Upper lobe of left lung (tissue), 6 donors: ENCODE results near the gene HTR3D. TPM values are rescaled to one million over a fixed set of nuclear protein-coding genes. Genes with fewer than 3 reads are reported as not detected.
"Not testable (repeated sequence)": the region's sequence is repeated elsewhere in the genome, so short reads cannot be mapped to it uniquely, and the experiment has no call there.

ENCODE experiments used
- ATAC-seq, 2 donors: fragments of 200-7000 bp; cut with Tn5 transposase; one replicate each; pipeline ENCODE4 v1.9.1; 2022; ENCODE audit warnings: mild to moderate bottlenecking in 2 of 2, moderate library complexity in 2 of 2; ENCODE audit not compliant: low FRiP score in 2 of 2
- DNase-seq, 2 donors: peaks; one replicate each; pipeline ENCODE4 v3.0.0-alpha.2; 2019 to 2020
- H3K27ac ChIP-seq, 4 donors: fragments of 200-600 bp; sonication (generic); one replicate each; pipeline ENCODE4 v1.5.1; 2016 to 2019
- H3K27me3 ChIP-seq, 4 donors: fragments of 200-600 bp; sonication (generic); one replicate each; pipeline ENCODE4 v1.5.1; 2017 to 2019
- H3K36me3 ChIP-seq, 4 donors: fragments of 200-600 bp; sonication (generic); one replicate each; pipeline ENCODE4 v1.5.1; 2016 to 2019
- H3K4me1 ChIP-seq, 4 donors: fragments of 200-600 bp; sonication (generic); one replicate each; pipeline ENCODE4 v1.5.1; 2018 to 2019
- H3K4me3 ChIP-seq, 4 donors: fragments of 200-600 bp; sonication (generic); one replicate each; pipeline ENCODE4 v1.5.1; 2017 to 2019; ENCODE audit warnings: mild to moderate bottlenecking in 2 of 4, moderate library complexity in 1 of 4
- H3K9me3 ChIP-seq, 4 donors: fragments of 200-600 bp; sonication (generic); one replicate each; pipeline ENCODE4 v1.5.1; 2018 to 2019
- EP300 ChIP-seq, 4 donors: sonication (generic); formaldehyde crosslinking; IDR thresholded peaks; one replicate each; pipeline ENCODE4 v1.5.1; 2017; ENCODE audit warnings: antibody characterized with exemption in 4 of 4, control low read depth in 2 of 4
- POLR2A ChIP-seq, 4 donors: fragments of 450-650 bp; IDR thresholded peaks; one replicate each; pipeline ENCODE4 v1.5.1; 2016 to 2017; ENCODE audit warnings: antibody characterized with exemption in 4 of 4, mild to moderate bottlenecking in 2 of 4
- POLR2AphosphoS5 ChIP-seq, 2 donors: sonication (generic); formaldehyde crosslinking; IDR thresholded peaks; one replicate each; pipeline ENCODE4 v1.5.1; 2017; ENCODE audit warnings: antibody characterized with exemption in 2 of 2
- WGBS, 2 donors: methylation state at CpG; one replicate each; pipeline ENCODE4 v1.1.5; 2017 to 2018; 5-methylcytosine and 5-hydroxymethylcytosine counted together
- total RNA-seq, 6 donors: library from RNA; depleted of rRNA in 4 of 6; stranded (reverse); fragments of >200 nt in 4 of 6; gene quantifications; one replicate each; pipeline versions ENCODE4 v1.1.0 to v1.2.1, GENCODE V29; 2016 to 2021
- TF ChIP-seq, protein P1 (sequence below), 6 experiments: fragments of 450-650 bp in 4 of 6; fragments of 200-600 bp in 2 of 6; sonication (generic) in 2 of 6; IDR thresholded peaks; one replicate each; pipeline ENCODE4 v1.5.1; 2016 to 2019; ENCODE audit warnings: antibody characterized with exemption in 6 of 6
- donor health status: DM: no; HTN: no; CAD: no; lungs with moderate emphysema.
- donor health status: DM: no; HTN: yes; CAD: no; lungs with severe emphysema.

HTR3D gene
- total RNA-seq, 6 donors from 2014 or later: not detected

- no peak overlapping the region for H3K4me3 ChIP-seq
- no peaks in the 10 kb centered on the region for H3K4me1 ChIP-seq
- H3K27ac ChIP-seq: no peak overlapping the region
- ATAC-seq (no peak), DNase-seq (no peak)
- H3K27me3 ChIP-seq: no peaks in the 10 kb centered on the region
- WGBS, 2 donors: 48 to 51% methylated on average over 7 of the region's 7 CpGs
- no peaks in the 10 kb centered on the region for H3K36me3 ChIP-seq
- no peak for TF ChIP-seq POLR2AphosphoS5 (IDR thresholded peaks at IDR 0.05)
- no peaks in the 10 kb centered on the region for H3K9me3 ChIP-seq
Measured at GRCh38 chr3:184059424-184059823, 27.9 kb downstream of the HTR3D start.

- no peaks in the 10 kb centered on the region for H3K27me3 ChIP-seq
- H3K4me1 ChIP-seq: peaks cover 0 to under 1% (median 0%) of the 10 kb centered on the region in 4 donors
- H3K27ac ChIP-seq: no peak overlapping the region
- TF ChIP-seq EP300 (IDR thresholded peaks at IDR 0.05) (no peak), POLR2A (IDR thresholded peaks at IDR 0.05) (no peak), POLR2AphosphoS5 (IDR thresholded peaks at IDR 0.05) (no peak)
- TF ChIP-seq, protein P1, sequence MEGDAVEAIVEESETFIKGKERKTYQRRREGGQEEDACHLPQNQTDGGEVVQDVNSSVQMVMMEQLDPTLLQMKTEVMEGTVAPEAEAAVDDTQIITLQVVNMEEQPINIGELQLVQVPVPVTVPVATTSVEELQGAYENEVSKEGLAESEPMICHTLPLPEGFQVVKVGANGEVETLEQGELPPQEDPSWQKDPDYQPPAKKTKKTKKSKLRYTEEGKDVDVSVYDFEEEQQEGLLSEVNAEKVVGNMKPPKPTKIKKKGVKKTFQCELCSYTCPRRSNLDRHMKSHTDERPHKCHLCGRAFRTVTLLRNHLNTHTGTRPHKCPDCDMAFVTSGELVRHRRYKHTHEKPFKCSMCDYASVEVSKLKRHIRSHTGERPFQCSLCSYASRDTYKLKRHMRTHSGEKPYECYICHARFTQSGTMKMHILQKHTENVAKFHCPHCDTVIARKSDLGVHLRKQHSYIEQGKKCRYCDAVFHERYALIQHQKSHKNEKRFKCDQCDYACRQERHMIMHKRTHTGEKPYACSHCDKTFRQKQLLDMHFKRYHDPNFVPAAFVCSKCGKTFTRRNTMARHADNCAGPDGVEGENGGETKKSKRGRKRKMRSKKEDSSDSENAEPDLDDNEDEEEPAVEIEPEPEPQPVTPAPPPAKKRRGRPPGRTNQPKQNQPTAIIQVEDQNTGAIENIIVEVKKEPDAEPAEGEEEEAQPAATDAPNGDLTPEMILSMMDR (IDR thresholded peaks at IDR 0.05): no peak
- H3K36me3 ChIP-seq: no peaks in the 10 kb centered on the region
- DNase-seq: no peak
- no peak for ATAC-seq
- H3K4me3 ChIP-seq: no peak overlapping the region
- H3K9me3 ChIP-seq: no peaks in the 10 kb centered on the region
Measured at GRCh38 chr3:184062637-184063036, 31.1 kb downstream of the HTR3D start.

- Histone ChIP-seq H3K36me3 (no peaks in the 10 kb centered on the region), H3K4me3 (no peak overlapping the region), H3K27me3 (no peaks in the 10 kb centered on the region), H3K9me3 (no peaks in the 10 kb centered on the region), H3K27ac (no peak overlapping the region), H3K4me1 (peaks cover 0 to 3% (median 0%) of the 10 kb centered on the region in 4 donors)
- TF ChIP-seq POLR2A (IDR thresholded peaks at IDR 0.05) (no peak), POLR2AphosphoS5 (IDR thresholded peaks at IDR 0.05) (no peak), EP300 (IDR thresholded peaks at IDR 0.05) (no peak)
- TF ChIP-seq, protein P1 (IDR thresholded peaks at IDR 0.05): no peak
- ATAC-seq: no peak
- DNase-seq: no peak
- WGBS, 2 donors: 90 to 92% methylated on average over 2 of the region's 2 CpGs
Measured at GRCh38 chr3:184066211-184066610, 34.7 kb downstream of the HTR3D start.

DNA sequence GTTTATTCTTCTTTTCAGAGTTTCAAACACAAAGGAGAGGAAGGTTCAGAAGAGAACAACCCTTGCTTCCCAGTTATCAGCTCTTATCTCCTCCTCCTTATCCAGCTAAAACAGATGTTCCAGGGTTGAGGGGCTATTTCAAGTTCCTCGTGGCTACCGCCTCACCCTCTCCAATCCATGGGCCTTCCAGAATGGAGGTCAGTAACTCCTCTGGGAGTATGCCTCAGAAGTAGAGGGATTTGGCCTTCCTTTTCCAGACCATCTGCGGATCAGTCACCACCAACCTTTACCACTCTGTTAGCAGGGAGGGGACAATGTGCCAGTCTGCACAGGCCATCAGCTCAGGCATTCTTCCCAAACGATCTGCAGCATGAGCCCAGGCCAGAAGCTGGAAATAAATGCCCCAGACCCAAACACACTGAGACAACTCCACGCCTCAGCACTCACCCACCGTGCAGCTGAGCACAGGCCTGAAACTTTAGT lies 36.1 kb downstream of the HTR3D start:
- 65 to 66% methylated on average over 6 of the region's 6 CpGs for WGBS, 2 donors

DNA sequence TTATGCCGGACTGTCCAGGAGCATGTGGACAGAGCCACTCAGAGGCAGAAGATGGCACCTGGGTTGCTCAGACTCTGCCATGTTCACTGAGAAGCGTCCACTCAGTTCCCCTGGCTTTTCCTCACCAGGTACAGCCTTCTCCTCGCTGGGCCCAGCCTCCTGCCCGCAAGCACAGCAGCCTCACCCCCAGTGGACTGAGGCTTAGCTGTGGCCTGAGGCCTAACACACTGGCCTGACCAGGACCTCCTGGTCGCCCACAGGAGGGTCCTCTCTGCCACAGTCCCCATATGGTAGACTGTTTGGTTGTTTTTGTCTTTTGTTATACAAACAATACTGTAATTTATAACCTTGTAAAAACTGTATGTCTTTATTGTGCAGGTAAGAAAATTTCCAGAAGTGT lies 36.8 kb downstream of the HTR3D start:
- Histone ChIP-seq H3K27me3 (no peaks in the 10 kb centered on the region), H3K9me3 (no peaks in the 10 kb centered on the region), H3K36me3 (no peaks in the 10 kb centered on the region), H3K27ac (no peak overlapping the region), H3K4me3 (no peak overlapping the region), H3K4me1 (peaks cover 0 to 3% (median 0%) of the 10 kb centered on the region in 4 donors)
- no peak for ATAC-seq
- TF ChIP-seq EP300 (IDR thresholded peaks at IDR 0.05): no peak
- no peak for TF ChIP-seq POLR2AphosphoS5 (IDR thresholded peaks at IDR 0.05)
- no peak for TF ChIP-seq POLR2A (IDR thresholded peaks at IDR 0.05)
- TF ChIP-seq, protein P1 (IDR thresholded peaks at IDR 0.05): no peak
- no peak for DNase-seq
- WGBS, 2 donors: 92 to 94% methylated on average over 5 of the region's 5 CpGs

More for the DNA sequence above, 36.1 kb downstream of the HTR3D start:
- no peak for TF ChIP-seq POLR2AphosphoS5 (IDR thresholded peaks at IDR 0.05)
- no peak for TF ChIP-seq EP300 (IDR thresholded peaks at IDR 0.05)
- TF ChIP-seq, protein P1 (IDR thresholded peaks at IDR 0.05): no peak
- TF ChIP-seq POLR2A (IDR thresholded peaks at IDR 0.05): no peak
- Histone ChIP-seq H3K4me1 (peaks cover 0 to 3% (median 0%) of the 10 kb centered on the region in 4 donors), H3K27ac (no peak overlapping the region), H3K36me3 (no peaks in the 10 kb centered on the region), H3K9me3 (no peaks in the 10 kb centered on the region), H3K27me3 (no peaks in the 10 kb centered on the region), H3K4me3 (no peak overlapping the region)
- DNase-seq (no peak), ATAC-seq (no peak)

GRCh38 chr3:184071142-184071541 lies 39.6 kb downstream of the HTR3D start:
- not testable (repeated sequence) for H3K27me3 ChIP-seq, H3K9me3 ChIP-seq, H3K36me3 ChIP-seq, H3K4me3 ChIP-seq, H3K4me1 ChIP-seq, H3K27ac ChIP-seq, ATAC-seq, DNase-seq
- 91 to 92% methylated on average over 7 of the region's 7 CpGs for WGBS, 2 donors
